Measurements from ENCODE around the gene SNIP1.
A peak's percentile ranks its signal among the peaks of the same experiment; 100 is the strongest.
"Not testable (repeated sequence)": the region's sequence is repeated elsewhere in the genome, so short reads cannot be mapped to it uniquely, and the experiment has no call there.

SNIP1 gene

GRCh38 chr1:37553927-37554808 is at the start of gene SNIP1:
TSS of gene SNIP1 (minus strand) at chr1:37554293. CDS start at chr1:37554229, 64 bp downstream.
- DNase-seq: peak; percentile 95

GRCh38 chr1:37602750-37603694 is 48.9 kb upstream of the SNIP1 start:
- peak; percentile 64 for DNase-seq

- no peak for DNase-seq
Observed at GRCh38 chr1:37601441-37601840, 47.3 kb upstream of the SNIP1 start.

- DNase-seq: no peak
Observed at GRCh38 chr1:37599940-37600339, 45.8 kb upstream of the SNIP1 start.

- no peak for DNase-seq
Observed at GRCh38 chr1:37596182-37596667, 42.1 kb upstream of the SNIP1 start.

- peak; percentile 97 for DNase-seq
Observed at GRCh38 chr1:37595440-37596181, 41.5 kb upstream of the SNIP1 start, which contains the start of gene GNL2. TSS of gene GNL2 (minus strand) at chr1:37595937. CDS start at chr1:37595822, 115 bp downstream.

- DNase-seq: no peak
Observed at GRCh38 chr1:37593726-37594125, 39.6 kb upstream of the SNIP1 start.

- no peak for DNase-seq
Observed at GRCh38 chr1:37588939-37589338, 34.8 kb upstream of the SNIP1 start.

- not testable (repeated sequence) for DNase-seq
Observed at GRCh38 chr1:37584544-37584943, 30.5 kb upstream of the SNIP1 start.

- no peak for DNase-seq
Observed at GRCh38 chr1:37575692-37576091, 21.6 kb upstream of the SNIP1 start.

- DNase-seq: no peak
Observed at GRCh38 chr1:37574834-37575480, 20.9 kb upstream of the SNIP1 start.

- no peak for DNase-seq
Observed at GRCh38 chr1:37570528-37571334, 16.6 kb upstream of the SNIP1 start.

GRCh38 chr1:37567023-37567422 is 12.9 kb upstream of the SNIP1 start:
- DNase-seq: no peak

- DNase-seq: no peak
Observed at GRCh38 chr1:37564892-37565291, 10.8 kb upstream of the SNIP1 start.

- DNase-seq: no peak
Observed at GRCh38 chr1:37562984-37563383, 8.9 kb upstream of the SNIP1 start.

GRCh38 chr1:37561133-37562132 is 7.3 kb upstream of the SNIP1 start:
- peak; percentile 38 for DNase-seq

- no peak for DNase-seq
Observed at GRCh38 chr1:37560401-37561132, 6.5 kb upstream of the SNIP1 start.

- not testable (repeated sequence) for DNase-seq
Observed at GRCh38 chr1:37559957-37560379, 5.9 kb upstream of the SNIP1 start.

GRCh38 chr1:37559080-37559479 is 5.0 kb upstream of the SNIP1 start:
- no peak for DNase-seq
